ENCODE results near the gene PTPN5. TPM values are rescaled to one million over a fixed set of nuclear protein-coding genes. Genes with fewer than 3 reads are reported as not detected.

Gene PTPN5
- total RNA-seq, 2 experiments from 2014 or later: not detected

DNA sequence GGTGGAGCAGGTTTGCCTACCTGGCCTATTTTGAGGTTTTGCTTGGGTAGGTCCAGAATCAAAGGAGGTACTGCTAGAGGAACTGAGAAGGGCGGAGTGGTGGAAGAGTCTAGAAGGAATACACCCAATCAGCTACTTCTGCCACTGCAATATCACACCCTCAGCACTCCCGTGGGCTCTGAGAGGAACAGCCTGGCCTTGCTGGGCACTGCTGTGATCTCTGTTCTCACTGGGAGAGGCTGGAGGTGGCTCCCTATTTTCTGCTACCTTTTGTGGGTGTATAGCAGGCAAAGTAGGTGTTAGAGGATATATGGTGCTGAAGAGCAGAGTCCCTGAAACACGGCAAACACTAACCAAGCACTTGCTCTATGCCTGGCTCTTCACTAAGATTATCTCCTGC is 40.7 kb downstream of the PTPN5 start:
- no peaks in the 10 kb centered on the region for H3K36me3 Mint-ChIP-seq (ENCODE audit: low read depth)
- CTCF ChIA-PET: interaction anchor here (4.5 kb wide), 1 partner anchor 15 kb away, joined by 21 read pairs; no protein-coding TSS in a partner anchor
- intact Hi-C loops (cut with micrococcal nuclease): no loop called here
- H3K4me1 Mint-ChIP-seq (ENCODE audit: low read depth): no peaks in the 10 kb centered on the region
- no peaks in the 10 kb centered on the region for H3K9me3 Mint-ChIP-seq
- no peak overlapping the region for H3K27ac Mint-ChIP-seq
- no peak for DNase-seq
- H3K27me3 Mint-ChIP-seq (ENCODE audit: low read depth): no peaks in the 10 kb centered on the region
- no peak overlapping the region for H3K4me3 Mint-ChIP-seq

DNA sequence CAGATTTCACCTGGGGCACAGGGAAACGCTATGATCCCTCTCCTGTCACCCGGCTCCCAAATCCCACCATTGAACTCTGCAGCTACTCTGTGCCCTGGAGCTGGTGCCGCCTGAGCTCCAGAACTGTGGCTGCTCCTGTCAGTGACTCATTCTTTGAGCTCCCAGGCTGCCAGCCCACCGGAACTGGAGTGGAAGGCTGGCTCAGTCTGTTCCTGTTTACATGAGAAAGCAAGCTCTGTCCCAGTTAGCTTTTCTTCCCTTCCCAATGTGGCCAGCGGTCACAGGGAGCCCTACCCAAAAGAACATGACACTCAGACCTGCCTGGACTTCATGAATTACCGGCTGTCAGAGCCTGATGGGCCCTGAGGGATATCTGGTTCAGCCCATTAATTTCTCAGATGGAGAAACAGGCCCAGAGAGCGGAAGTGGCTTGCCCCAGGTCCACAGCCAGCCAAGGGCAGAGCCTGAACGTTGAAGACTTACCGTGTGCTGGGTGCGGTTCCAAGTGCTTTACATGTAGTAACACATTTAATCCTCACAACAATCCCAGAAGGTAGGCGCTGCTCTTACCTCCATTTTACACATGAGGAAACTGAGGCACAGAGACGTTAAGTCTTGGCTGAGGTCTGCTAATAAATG is 41.8 kb downstream of the PTPN5 start:
- Mint-ChIP-seq H3K4me1 (ENCODE audit: low read depth) (no peaks in the 10 kb centered on the region), H3K27ac (no peak overlapping the region), H3K27me3 (ENCODE audit: low read depth) (no peaks in the 10 kb centered on the region), H3K36me3 (ENCODE audit: low read depth) (no peaks in the 10 kb centered on the region), H3K4me3 (no peak overlapping the region), H3K9me3 (no peaks in the 10 kb centered on the region)
- CTCF ChIA-PET: interaction anchor here (1.1 to 4.5 kb wide), 3 partner anchors 8 to 28 kb away, joined by 3 to 21 read pairs (median 3); no protein-coding TSS in a partner anchor
- intact Hi-C loops (cut with micrococcal nuclease): no loop called here
- no peak for DNase-seq

DNA sequence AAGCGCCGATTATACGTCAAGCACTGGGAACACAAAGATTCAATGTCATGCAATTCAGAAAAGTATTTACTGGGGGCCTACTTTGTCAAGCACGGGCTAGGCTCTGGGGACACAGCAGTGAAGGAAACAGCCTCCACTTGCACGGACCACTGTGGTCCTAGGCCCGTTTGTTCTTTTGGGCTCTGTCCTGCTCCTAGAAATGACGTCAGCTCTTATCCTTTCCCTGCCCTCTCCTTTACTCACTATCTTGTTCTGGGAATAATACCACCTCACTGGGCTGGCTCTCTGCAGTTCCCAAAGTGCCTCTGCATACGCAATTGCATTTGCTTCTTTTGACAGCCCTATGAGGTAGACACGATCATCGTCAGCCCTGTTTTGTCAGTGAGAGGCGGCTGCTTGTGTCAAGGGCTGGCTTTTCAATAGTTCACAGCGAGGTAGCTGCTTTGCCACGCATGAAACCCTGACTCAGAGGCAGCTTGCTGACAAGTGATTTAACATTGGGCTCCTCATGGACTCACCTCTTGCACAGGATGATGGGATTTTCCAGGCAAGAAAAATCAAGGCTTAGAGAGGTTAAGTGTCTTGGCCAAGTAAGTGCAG is 42.7 kb downstream of the PTPN5 start:
- Mint-ChIP-seq H3K27me3 (ENCODE audit: low read depth) (no peaks in the 10 kb centered on the region), H3K27ac (no peak overlapping the region), H3K4me3 (no peak overlapping the region), H3K9me3 (no peaks in the 10 kb centered on the region), H3K36me3 (ENCODE audit: low read depth) (no peaks in the 10 kb centered on the region), H3K4me1 (ENCODE audit: low read depth) (no peaks in the 10 kb centered on the region)
- intact Hi-C loops (cut with micrococcal nuclease): no loop called here
- no peak for DNase-seq
- CTCF ChIA-PET: interaction anchor here (1.5 to 4.5 kb wide), 2 partner anchors 9 to 17 kb away, joined by 3 to 21 read pairs; no protein-coding TSS in a partner anchor

DNA sequence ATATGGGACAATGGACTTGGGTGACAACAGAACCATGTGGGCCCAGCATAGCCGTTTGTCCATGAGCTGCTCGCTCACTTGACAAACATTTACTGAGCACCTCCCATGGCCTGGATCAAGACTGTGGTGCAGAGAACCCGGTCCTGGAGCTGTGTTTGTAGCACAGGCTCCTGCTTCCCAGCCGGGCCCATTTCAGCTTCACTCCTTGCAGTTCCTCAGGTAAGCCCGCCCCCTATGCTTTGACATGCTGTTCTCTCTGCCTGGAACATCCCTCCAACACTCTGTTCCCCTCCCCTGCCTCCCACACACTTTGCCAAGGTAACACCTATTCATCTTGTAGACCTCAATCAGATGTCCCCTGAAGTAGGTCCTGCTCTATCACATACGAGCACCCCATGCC is 46.3 kb downstream of the PTPN5 start:
- H3K36me3 Mint-ChIP-seq (ENCODE audit: low read depth): no peaks in the 10 kb centered on the region
- DNase-seq: no peak
- no peaks in the 10 kb centered on the region for H3K4me1 Mint-ChIP-seq (ENCODE audit: low read depth)
- no peaks in the 10 kb centered on the region for H3K27me3 Mint-ChIP-seq (ENCODE audit: low read depth)
- H3K27ac Mint-ChIP-seq: no peak overlapping the region
- no peaks in the 10 kb centered on the region for H3K9me3 Mint-ChIP-seq
- no peak overlapping the region for H3K4me3 Mint-ChIP-seq
- CTCF ChIA-PET: interaction anchor here (1.0 to 1.8 kb wide), 3 partner anchors 17 to 76 kb away, joined by 3 to 7 read pairs (median 5); no protein-coding TSS in a partner anchor
- intact Hi-C loops (cut with micrococcal nuclease): no loop called here

DNA sequence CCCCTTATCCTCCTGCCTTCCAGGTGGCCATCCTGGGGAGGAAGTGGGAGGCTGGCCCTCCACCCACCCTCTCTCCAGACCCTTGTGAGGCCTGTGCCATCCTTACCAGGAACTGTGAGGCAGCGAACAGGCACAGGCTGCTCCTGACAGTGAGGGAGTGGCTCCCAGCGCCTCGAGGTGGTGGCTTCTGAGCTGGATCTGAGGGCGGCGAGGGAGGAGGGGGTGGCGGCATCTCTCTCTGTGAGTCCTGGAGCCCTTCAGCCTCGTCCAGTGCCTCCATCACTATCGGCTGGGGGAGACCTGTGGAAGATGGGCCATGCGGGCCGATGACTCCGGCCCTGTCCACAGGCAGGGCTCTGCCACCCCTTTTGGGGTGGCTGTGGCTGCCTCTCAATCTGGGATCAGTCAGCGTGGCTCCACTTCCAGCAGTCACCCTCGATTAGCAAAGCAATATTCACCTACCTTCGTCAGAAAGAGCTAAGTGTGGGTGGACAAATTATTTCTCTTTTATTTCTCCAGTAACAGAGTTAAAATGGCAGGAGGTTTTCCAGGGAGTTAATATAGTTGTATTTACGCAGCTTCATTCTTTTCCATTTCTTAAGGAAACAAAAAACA is 47.6 kb downstream of the PTPN5 start:
- Mint-ChIP-seq H3K27me3 (ENCODE audit: low read depth) (no peaks in the 10 kb centered on the region), H3K36me3 (ENCODE audit: low read depth) (no peaks in the 10 kb centered on the region), H3K4me3 (no peak overlapping the region), H3K9me3 (no peaks in the 10 kb centered on the region), H3K27ac (no peak overlapping the region), H3K4me1 (ENCODE audit: low read depth) (no peaks in the 10 kb centered on the region)
- intact Hi-C loops (cut with micrococcal nuclease): no loop called here
- CTCF ChIA-PET: interaction anchor here (1.5 to 2.7 kb wide), 4 partner anchors 9 to 20 kb away, joined by 3 to 7 read pairs (median 6); no protein-coding TSS in a partner anchor
- DNase-seq: no peak

DNA sequence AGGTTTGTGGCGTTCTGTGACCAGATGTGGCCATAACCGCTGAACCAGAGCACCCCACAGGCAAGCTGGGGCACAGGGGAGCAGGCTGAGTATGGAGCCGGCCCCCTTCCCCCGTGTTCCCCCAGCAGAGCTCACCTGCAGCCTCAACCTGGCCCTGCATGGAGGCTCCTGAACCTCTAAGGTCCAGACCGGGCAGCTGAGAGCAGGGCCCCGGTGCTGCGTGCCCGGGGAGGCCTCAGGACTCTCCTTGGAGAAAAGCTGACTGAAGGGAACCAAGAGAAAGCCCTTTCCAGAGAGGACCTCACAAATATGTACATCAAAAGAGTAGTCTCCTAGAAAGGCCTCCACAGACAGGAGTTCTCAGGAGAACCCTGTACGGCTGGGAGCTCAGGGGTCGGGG is 48.2 kb downstream of the PTPN5 start:
- Mint-ChIP-seq H3K36me3 (ENCODE audit: low read depth) (no peaks in the 10 kb centered on the region), H3K4me1 (ENCODE audit: low read depth) (no peaks in the 10 kb centered on the region), H3K27me3 (ENCODE audit: low read depth) (no peaks in the 10 kb centered on the region), H3K4me3 (no peak overlapping the region), H3K27ac (no peak overlapping the region), H3K9me3 (no peaks in the 10 kb centered on the region)
- intact Hi-C loops (cut with micrococcal nuclease): no loop called here
- CTCF ChIA-PET: interaction anchor here (0.6 to 2.7 kb wide), 4 partner anchors 8 to 16 kb away, joined by 3 to 7 read pairs (median 4); no protein-coding TSS in a partner anchor
- no peak for DNase-seq

DNA sequence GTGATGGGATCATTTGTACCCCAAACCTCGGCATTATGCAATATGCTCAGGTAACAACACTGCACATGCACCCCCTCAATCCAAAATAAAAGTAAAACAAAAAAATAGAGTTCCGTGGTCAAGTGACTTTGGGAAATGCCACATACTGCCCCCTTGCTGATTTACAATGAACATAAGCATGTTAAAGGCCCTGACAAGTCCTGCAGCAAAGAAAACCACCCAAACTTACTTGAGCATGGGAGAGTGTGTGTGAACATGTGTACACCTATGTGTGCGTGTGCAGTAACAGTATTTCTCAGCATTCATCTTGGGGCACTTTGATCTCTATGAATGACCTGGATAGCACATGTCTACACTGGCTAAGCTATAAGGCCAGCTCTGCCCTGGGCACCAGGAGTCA is 49.8 kb downstream of the PTPN5 start:
- CTCF ChIA-PET: interaction anchor here (0.9 to 2.7 kb wide), 3 partner anchors 14 to 27 kb away, joined by 3 to 7 read pairs (median 3); no protein-coding TSS in a partner anchor
- Mint-ChIP-seq H3K4me3 (no peak overlapping the region), H3K27me3 (ENCODE audit: low read depth) (no peaks in the 10 kb centered on the region), H3K9me3 (no peaks in the 10 kb centered on the region), H3K36me3 (ENCODE audit: low read depth) (no peaks in the 10 kb centered on the region), H3K4me1 (ENCODE audit: low read depth) (no peaks in the 10 kb centered on the region), H3K27ac (no peak overlapping the region)
- no peak for DNase-seq
- intact Hi-C loops (cut with micrococcal nuclease): no loop called here

DNA sequence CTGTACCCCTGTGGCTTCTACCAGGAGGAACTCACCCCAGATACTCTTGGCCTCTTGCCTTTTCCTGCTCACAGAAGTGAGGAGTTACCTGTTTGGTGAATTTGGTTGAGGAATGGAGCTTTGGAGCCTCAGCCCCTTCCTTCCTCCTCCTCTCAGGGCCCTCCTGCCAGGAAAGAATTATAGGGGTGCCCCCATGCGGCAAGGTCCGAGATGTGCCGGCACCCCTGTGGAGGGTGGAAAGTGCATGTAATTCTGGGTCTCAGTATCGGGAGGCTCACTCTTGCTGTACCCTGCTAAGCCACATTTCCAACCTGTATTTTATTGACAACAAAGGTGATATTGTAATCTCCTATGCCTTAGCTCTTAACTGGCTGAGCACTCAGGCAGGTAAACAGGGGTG is 51.9 kb downstream of the PTPN5 start:
- no peaks in the 10 kb centered on the region for H3K36me3 Mint-ChIP-seq (ENCODE audit: low read depth)
- H3K4me1 Mint-ChIP-seq (ENCODE audit: low read depth): no peaks in the 10 kb centered on the region
- H3K9me3 Mint-ChIP-seq: no peaks in the 10 kb centered on the region
- no peak overlapping the region for H3K27ac Mint-ChIP-seq
- CTCF ChIA-PET: interaction anchor here (0.6 to 1.6 kb wide), 5 partner anchors 8 to 364 kb away, joined by 5 to 16 read pairs (median 5); no protein-coding TSS in a partner anchor
- H3K4me3 Mint-ChIP-seq: no peak overlapping the region
- DNase-seq: no peak
- no peaks in the 10 kb centered on the region for H3K27me3 Mint-ChIP-seq (ENCODE audit: low read depth)
- intact Hi-C loops (cut with micrococcal nuclease): no loop called here

DNA sequence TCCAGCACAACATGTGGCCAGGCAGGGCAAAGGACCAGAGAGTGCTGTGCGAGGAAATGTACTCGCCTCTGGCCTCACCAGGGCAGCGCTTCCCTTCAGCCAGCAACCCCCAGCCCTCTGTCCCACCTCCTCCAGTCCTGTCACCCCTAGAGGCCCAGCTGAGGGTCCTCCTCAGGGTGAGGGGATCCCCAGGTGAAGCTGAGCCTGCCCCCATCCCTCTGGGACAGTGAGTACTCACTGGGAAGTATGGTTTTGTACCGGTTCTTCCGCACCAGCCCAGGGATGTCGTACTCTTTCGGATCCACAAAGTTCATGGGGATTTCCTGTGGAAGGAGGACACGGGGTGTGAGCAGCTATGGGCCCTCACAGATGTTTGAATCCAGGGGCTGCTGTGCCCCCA is 54.0 kb downstream of the PTPN5 start:
- DNase-seq: no peak
- Mint-ChIP-seq H3K27ac (no peak overlapping the region), H3K4me1 (ENCODE audit: low read depth) (no peaks in the 10 kb centered on the region), H3K4me3 (no peak overlapping the region), H3K27me3 (ENCODE audit: low read depth) (no peaks in the 10 kb centered on the region), H3K36me3 (ENCODE audit: low read depth) (no peaks in the 10 kb centered on the region), H3K9me3 (no peaks in the 10 kb centered on the region)
- intact Hi-C loops (cut with micrococcal nuclease): no loop called here
- CTCF ChIA-PET: interaction anchor here (1.9 kb wide), 1 partner anchor 15 kb away, joined by 11 read pairs; no protein-coding TSS in a partner anchor

DNA sequence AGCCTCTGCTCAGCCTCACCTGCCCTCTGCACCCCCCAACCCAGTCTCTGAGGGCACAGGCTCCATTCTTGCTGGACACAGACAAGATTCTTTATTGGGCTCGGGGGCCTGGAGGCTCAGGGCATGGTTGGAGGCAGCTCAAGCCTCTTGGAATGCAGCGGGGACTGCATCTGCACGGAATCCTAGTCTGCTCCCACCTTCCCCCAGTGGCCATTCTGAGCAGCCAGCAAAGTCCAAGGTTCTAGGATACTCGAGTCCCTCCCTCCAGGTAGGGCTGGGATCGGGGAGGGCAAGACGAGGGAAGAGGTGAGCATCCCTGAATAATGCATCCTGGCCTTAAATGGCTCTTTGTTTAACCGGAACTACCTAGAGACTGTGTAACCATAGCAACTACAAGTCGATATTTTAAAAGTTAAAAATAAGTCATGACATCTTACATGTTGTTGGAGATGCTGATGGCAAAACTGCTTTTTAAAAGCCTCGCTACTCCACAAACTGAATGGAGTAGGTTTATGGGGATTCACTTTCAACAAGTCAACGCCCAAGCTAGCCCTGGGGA is 54.9 kb downstream of the PTPN5 start:
- H3K9me3 Mint-ChIP-seq: no peaks in the 10 kb centered on the region
- intact Hi-C loops (cut with micrococcal nuclease): no loop called here
- no peaks in the 10 kb centered on the region for H3K36me3 Mint-ChIP-seq (ENCODE audit: low read depth)
- no peaks in the 10 kb centered on the region for H3K27me3 Mint-ChIP-seq (ENCODE audit: low read depth)
- no peak for DNase-seq
- no peak overlapping the region for H3K27ac Mint-ChIP-seq
- H3K4me1 Mint-ChIP-seq (ENCODE audit: low read depth): no peaks in the 10 kb centered on the region
- CTCF ChIA-PET: interaction anchor here (1.2 to 1.5 kb wide), 2 partner anchors 9 to 29 kb away, joined by 3 read pairs; no protein-coding TSS in a partner anchor
- H3K4me3 Mint-ChIP-seq: no peak overlapping the region

DNA sequence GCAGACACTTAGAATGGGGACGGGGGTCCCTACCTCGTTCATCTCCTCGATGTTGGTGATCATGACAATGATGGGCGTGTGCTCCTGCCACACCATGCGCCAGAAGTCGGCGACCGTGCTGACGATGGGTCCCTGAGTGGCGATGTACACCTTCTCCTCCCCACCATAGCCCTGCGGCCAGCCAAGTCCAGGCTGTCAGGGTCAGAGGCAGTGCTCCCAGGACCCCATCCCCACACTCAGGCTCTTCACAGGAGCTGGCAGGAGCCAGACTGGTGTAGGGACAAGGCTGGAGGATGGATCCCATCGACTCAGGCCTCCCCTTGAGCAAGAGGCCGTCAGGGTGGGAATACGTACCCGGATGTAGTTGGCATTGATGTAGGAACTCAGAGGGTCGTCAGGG is 58.4 kb downstream of the PTPN5 start:
- no peak for DNase-seq
- Mint-ChIP-seq H3K9me3 (no peaks in the 10 kb centered on the region), H3K27me3 (ENCODE audit: low read depth) (no peaks in the 10 kb centered on the region), H3K27ac (no peak overlapping the region), H3K4me3 (no peak overlapping the region), H3K4me1 (ENCODE audit: low read depth) (no peaks in the 10 kb centered on the region), H3K36me3 (ENCODE audit: low read depth) (no peaks in the 10 kb centered on the region)
- CTCF ChIA-PET: interaction anchor here (1.2 to 5.2 kb wide), 4 partner anchors 7 to 618 kb away, joined by 3 to 52 read pairs (median 22); no protein-coding TSS in a partner anchor
- intact Hi-C loops (cut with micrococcal nuclease): no loop called here
